Endodermal cell (in vitro differentiated cells): Measurements from ENCODE around the gene CDCA7. TPM values are rescaled to one million over a fixed set of nuclear protein-coding genes. Genes with fewer than 3 reads are reported as not detected.
"Not testable (repeated sequence)": the region's sequence is repeated elsewhere in the genome, so short reads cannot be mapped to it uniquely, and the experiment has no call there.

Experiments used
- DNase-seq: peaks from one replicate; pipeline ENCODE4 v3.0.0-alpha.2; 2017
- H3K27ac ChIP-seq: 2 replicates; pipeline ENCODE4 v1.5.1; 2013; ENCODE audit warnings: mild to moderate bottlenecking, low read depth, low read length, moderate library complexity
- H3K27me3 ChIP-seq: 2 replicates; pipeline ENCODE4 v1.6.1; 2013; ENCODE audit warnings: mild to moderate bottlenecking, low read length, moderate library complexity; ENCODE audit not compliant: insufficient read depth, control insufficient read depth, poor library complexity, severe bottlenecking
- H3K36me3 ChIP-seq: 2 replicates; pipeline ENCODE4 v1.7.0; 2013; ENCODE audit warnings: mild to moderate bottlenecking, low read length, moderate library complexity; ENCODE audit not compliant: control insufficient read depth, insufficient read depth
- H3K4me1 ChIP-seq: one replicate; pipeline ENCODE4 v1.7.0; 2013; ENCODE audit warnings: low read length; ENCODE audit not compliant: control insufficient read depth, insufficient read depth
- H3K4me3 ChIP-seq: 2 replicates; pipeline ENCODE4 v1.5.1; 2013; ENCODE audit warnings: mild to moderate bottlenecking, low read length, moderate library complexity
- H3K9ac ChIP-seq: 2 replicates; pipeline ENCODE4 v1.6.1; 2013; ENCODE audit warnings: mild to moderate bottlenecking, low read length, moderate library complexity; ENCODE audit not compliant: poor library complexity, severe bottlenecking; ENCODE audit errors: extremely low read depth
- H3K9me3 ChIP-seq: 2 replicates; pipeline ENCODE4 v1.6.1; 2013; ENCODE audit warnings: mild to moderate bottlenecking, low read length, moderate library complexity; ENCODE audit not compliant: control insufficient read depth
- H3K27ac Mint-ChIP-seq: 2 replicates; pipeline ENCODE4 v1.8.0; 2020; ENCODE audit warnings: mixed read lengths
- H3K27me3 Mint-ChIP-seq: 2 replicates; pipeline ENCODE4 v1.8.0; 2021; ENCODE audit warnings: mild to moderate bottlenecking, mixed read lengths; ENCODE audit not compliant: insufficient read depth
- H3K36me3 Mint-ChIP-seq: 2 replicates; pipeline ENCODE4 v1.8.0; 2020; ENCODE audit warnings: low read depth, mixed read lengths
- H3K4me1 Mint-ChIP-seq: 2 replicates; pipeline ENCODE4 v1.8.0; 2020; ENCODE audit warnings: mixed read lengths
- H3K4me3 Mint-ChIP-seq: 2 replicates; pipeline ENCODE4 v1.8.0; 2020; ENCODE audit warnings: mild to moderate bottlenecking, moderate library complexity, mixed read lengths
- H3K9me3 Mint-ChIP-seq: 2 replicates; pipeline ENCODE4 v1.8.0; 2020; ENCODE audit warnings: mild to moderate bottlenecking, mixed read lengths
- WGBS, 2 experiments: methylation state at CpG; one replicate each; pipeline versions ENCODE4 v1.1.5 to v1.1.7; 2013; ENCODE audit warnings: missing lambda C conversion rate in 2 of 2, mixed read lengths in 1 of 2; ENCODE audit not compliant: insufficient coverage in 1 of 2, insufficient read length in 1 of 2; 5-methylcytosine and 5-hydroxymethylcytosine counted together
- total RNA-seq, 2 donors: library from RNA; stranded (reverse); fragmentation: NEBNext Ultra II Directional in 1 of 2; extraction: Animal tissue kit (Norgen Biotek cat#: 25700) in 1 of 2; gene quantifications; 2 replicates in 1 of 2; 3 replicates in 1 of 2; pipeline ENCODE4 v1.2.1, GENCODE V29; 2021
- TF ChIP-seq, protein P1 (sequence below): fragments of 200-600 bp; sonication (generic); conservative IDR thresholded peaks from 2 replicates; pipeline ENCODE4 v1.5.0; 2021; ENCODE audit warnings: antibody characterized with exemption, mild to moderate bottlenecking

Gene CDCA7
- total RNA-seq, 2 donors from 2014 or later: 73.0 to 101 TPM

DNA sequence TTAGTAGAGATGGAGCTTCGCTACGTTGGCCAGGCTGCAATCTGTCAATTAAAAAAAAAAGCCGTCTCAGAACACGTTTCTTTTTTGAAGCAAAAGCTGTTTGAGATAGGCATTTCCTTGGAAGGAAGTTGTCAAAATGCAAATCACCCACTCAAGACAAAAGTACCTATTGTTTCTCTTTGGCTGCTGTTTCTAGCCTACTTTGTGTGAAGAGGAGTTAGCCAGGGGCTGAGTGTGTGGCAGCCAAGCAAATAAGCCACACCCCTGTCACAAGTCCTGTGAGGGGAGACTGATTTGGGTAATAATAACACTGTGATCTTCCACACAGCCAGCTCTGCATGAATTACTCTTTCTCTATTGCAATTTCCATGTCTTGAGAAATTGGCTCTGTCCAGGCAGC lies 47.4 kb upstream of the CDCA7 start:
- H3K4me3 Mint-ChIP-seq: no peak overlapping the region
- H3K36me3 ChIP-seq: no peaks in the 10 kb centered on the region
- peaks cover 45% of the 10 kb centered on the region for H3K9me3 ChIP-seq
- H3K27ac Mint-ChIP-seq: no peak overlapping the region
- 65 to 67% methylated on average over 4 of the region's 4 CpGs for WGBS, 2 experiments
- no peaks in the 10 kb centered on the region for H3K27me3 ChIP-seq
- peaks cover 21% of the 10 kb centered on the region for H3K4me1 Mint-ChIP-seq
- peaks cover 4% of the 10 kb centered on the region for H3K36me3 Mint-ChIP-seq
- no peaks in the 10 kb centered on the region for H3K27me3 Mint-ChIP-seq
- TF ChIP-seq, protein P1, sequence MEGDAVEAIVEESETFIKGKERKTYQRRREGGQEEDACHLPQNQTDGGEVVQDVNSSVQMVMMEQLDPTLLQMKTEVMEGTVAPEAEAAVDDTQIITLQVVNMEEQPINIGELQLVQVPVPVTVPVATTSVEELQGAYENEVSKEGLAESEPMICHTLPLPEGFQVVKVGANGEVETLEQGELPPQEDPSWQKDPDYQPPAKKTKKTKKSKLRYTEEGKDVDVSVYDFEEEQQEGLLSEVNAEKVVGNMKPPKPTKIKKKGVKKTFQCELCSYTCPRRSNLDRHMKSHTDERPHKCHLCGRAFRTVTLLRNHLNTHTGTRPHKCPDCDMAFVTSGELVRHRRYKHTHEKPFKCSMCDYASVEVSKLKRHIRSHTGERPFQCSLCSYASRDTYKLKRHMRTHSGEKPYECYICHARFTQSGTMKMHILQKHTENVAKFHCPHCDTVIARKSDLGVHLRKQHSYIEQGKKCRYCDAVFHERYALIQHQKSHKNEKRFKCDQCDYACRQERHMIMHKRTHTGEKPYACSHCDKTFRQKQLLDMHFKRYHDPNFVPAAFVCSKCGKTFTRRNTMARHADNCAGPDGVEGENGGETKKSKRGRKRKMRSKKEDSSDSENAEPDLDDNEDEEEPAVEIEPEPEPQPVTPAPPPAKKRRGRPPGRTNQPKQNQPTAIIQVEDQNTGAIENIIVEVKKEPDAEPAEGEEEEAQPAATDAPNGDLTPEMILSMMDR: no peak
- DNase-seq: no peak
- no peaks in the 10 kb centered on the region for H3K4me1 ChIP-seq
- H3K4me3 ChIP-seq: no peak overlapping the region
- H3K27ac ChIP-seq: no peak overlapping the region
- no peak overlapping the region for H3K9ac ChIP-seq
- peaks cover 44% of the 10 kb centered on the region for H3K9me3 Mint-ChIP-seq

DNA sequence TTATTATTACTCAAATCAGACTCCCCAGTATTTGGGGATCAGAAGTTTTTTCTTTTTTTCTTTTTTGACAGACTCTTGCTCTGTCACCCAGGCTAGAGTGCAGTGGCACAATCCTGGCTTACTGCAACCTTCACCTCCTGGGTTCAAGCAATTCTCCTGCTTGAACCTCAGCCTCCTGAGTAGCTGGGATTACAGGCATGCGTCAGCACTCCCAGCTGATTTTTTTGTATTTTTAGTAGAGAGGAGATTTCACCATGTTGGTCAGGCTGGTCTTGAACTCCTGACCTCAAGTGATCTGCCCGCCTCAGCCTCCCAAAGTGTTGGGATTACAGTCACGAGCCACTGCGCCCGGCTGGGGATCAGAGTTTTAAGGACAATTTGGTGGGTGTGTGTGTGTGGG lies 45.3 kb upstream of the CDCA7 start:
- H3K36me3 ChIP-seq, H3K36me3 Mint-ChIP-seq, DNase-seq, H3K4me3 ChIP-seq, H3K4me1 ChIP-seq, H3K9ac ChIP-seq, H3K27ac Mint-ChIP-seq, H3K27ac ChIP-seq, H3K4me3 Mint-ChIP-seq, H3K27me3 ChIP-seq, H3K27me3 Mint-ChIP-seq: not testable (repeated sequence)
- 86% methylated on average over 5 of the region's 5 CpGs; no CpG with 5 or more reads in 1 of the 2 experiments for WGBS, 2 experiments
- H3K9me3 Mint-ChIP-seq: peaks cover 26% of the 10 kb centered on the region
- H3K4me1 Mint-ChIP-seq: peaks cover 16% of the 10 kb centered on the region
- peaks cover 37% of the 10 kb centered on the region for H3K9me3 ChIP-seq

DNA sequence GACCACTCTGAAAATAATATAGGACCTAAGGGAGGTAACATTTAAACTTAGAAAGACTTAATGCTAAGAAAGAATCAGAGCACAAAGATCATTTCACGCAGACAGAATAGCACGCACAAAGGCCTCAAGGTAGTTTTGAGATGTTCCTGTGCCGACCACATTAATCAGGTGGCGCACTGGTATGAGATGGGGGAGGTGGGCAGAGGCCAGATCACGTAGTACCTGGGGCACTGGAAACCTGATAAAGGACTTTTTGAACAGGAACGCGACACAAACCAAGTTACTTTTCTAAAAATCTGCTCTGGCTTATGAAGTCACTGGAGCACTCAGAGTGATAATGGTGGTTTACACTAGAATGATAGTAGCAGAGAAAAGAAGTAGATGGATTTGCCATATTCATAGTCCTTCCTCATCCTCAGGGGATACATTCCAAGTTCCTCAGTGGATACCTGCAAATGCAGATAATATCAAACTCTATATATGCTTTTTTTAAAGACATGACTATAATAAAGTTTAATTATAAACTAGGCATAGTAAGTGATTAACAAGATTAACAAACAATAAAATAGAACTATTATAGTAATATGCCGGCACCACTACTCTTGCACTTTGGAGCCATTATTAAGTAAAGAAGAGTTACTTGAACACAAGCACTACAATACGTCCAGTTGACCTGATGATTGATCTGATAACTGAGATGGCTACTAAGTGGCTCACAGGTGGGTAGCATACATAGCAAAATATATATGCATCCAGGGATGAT lies 42.6 kb upstream of the CDCA7 start:
- TF ChIP-seq, protein P1: no peak
- no peak overlapping the region for H3K4me3 Mint-ChIP-seq
- H3K4me1 Mint-ChIP-seq: peaks cover 6% of the 10 kb centered on the region
- Histone ChIP-seq H3K27me3 (no peaks in the 10 kb centered on the region), H3K36me3 (no peaks in the 10 kb centered on the region), H3K4me3 (no peak overlapping the region), H3K9me3 (peaks cover 25% of the 10 kb centered on the region), H3K9ac (no peak overlapping the region), H3K27ac (no peak overlapping the region), H3K4me1 (no peaks in the 10 kb centered on the region)
- 97 to 99% methylated on average over 8 to 9 of the region's 9 CpGs for WGBS, 2 experiments
- H3K9me3 Mint-ChIP-seq: peaks cover 21% of the 10 kb centered on the region
- DNase-seq: no peak
- no peak overlapping the region for H3K27ac Mint-ChIP-seq
- H3K36me3 Mint-ChIP-seq: no peaks in the 10 kb centered on the region
- H3K27me3 Mint-ChIP-seq: no peaks in the 10 kb centered on the region
